Thyroid gland (tissue), 4 donors: ENCODE data around the gene GRIN2A. TPM values are rescaled to one million over a fixed set of nuclear protein-coding genes. Genes with fewer than 3 reads are reported as not detected.

Source experiments
- DNase-seq, 2 donors: peaks; one replicate each; pipeline ENCODE4 v3.0.0-alpha.2; 2019
- H3K27ac ChIP-seq, 3 donors: fragments of 200-600 bp; sonication (generic); 1 replicate in 2 of 3; 2 replicates in 1 of 3; pipeline ENCODE4 v1.5.1; 2016 to 2019; ENCODE audit warnings: mild to moderate bottlenecking in 1 of 3, moderate library complexity in 1 of 3
- H3K27me3 ChIP-seq: fragments of 200-600 bp; sonication (generic); one replicate; pipeline ENCODE4 v1.5.1; 2019
- H3K36me3 ChIP-seq, 2 donors: fragments of 200-600 bp; sonication (generic); one replicate each; pipeline ENCODE4 v1.5.1; 2016 to 2019
- H3K4me1 ChIP-seq, 2 donors: fragments of 200-600 bp; sonication (generic); one replicate each; pipeline ENCODE4 v1.5.1; 2017 to 2019
- H3K4me3 ChIP-seq, 3 donors: fragments of 200-600 bp; sonication (generic); replicated peaks in 1 of 3; 1 replicate in 2 of 3; 2 replicates in 1 of 3; pipeline ENCODE4 v1.5.1; 2016; ENCODE audit warnings: mild to moderate bottlenecking in 1 of 3
- H3K9me3 ChIP-seq: fragments of 200-600 bp; sonication (generic); one replicate; pipeline ENCODE4 v1.5.1; 2017
- POLR2A ChIP-seq, 2 donors: fragments of 450-650 bp; IDR thresholded peaks; one replicate each; pipeline ENCODE4 v1.6.1; 2017; ENCODE audit warnings: antibody characterized with exemption in 2 of 2, mild to moderate bottlenecking in 2 of 2, moderate library complexity in 1 of 2
- WGBS, 2 donors: methylation state at CpG; one replicate each; pipeline ENCODE4 v1.1.5; 2017; 5-methylcytosine and 5-hydroxymethylcytosine counted together
- intact Hi-C: fragments of 100-400 bp; cut with DNase I; formaldehyde crosslinking; loops from one replicate; pipeline ENCODE4 v1.15.1; 2023
- total RNA-seq, 4 donors: library from RNA; depleted of rRNA; stranded (reverse); fragments of >200 nt; gene quantifications; one replicate each; pipeline ENCODE4 v1.2.3, GENCODE V29; 2016
- TF ChIP-seq, protein P1 (sequence below), 6 experiments: fragments of 200-600 bp in 3 of 6; fragments of 450-650 bp in 3 of 6; sonication (generic) in 3 of 6; IDR thresholded peaks; one replicate each; pipeline ENCODE4 v1.5.1; 2016 to 2019; ENCODE audit warnings: antibody characterized with exemption in 6 of 6, mild to moderate bottlenecking in 2 of 6, inconsistent platforms in 1 of 6, moderate library complexity in 1 of 6

GRIN2A gene
- total RNA-seq, 4 donors from 2014 or later: 0.11 to 1.3 (median 0.53) TPM

- H3K4me1 ChIP-seq: peaks cover 10 to 35% of the 10 kb centered on the region in 2 donors
- H3K9me3 ChIP-seq: no peaks in the 10 kb centered on the region
- DNase-seq: no peak
- no peaks in the 10 kb centered on the region for H3K27me3 ChIP-seq
- intact Hi-C loops: no loop called here
- no peak overlapping the region for H3K4me3 ChIP-seq
- H3K27ac ChIP-seq: no peak overlapping the region
- TF ChIP-seq, protein P1, sequence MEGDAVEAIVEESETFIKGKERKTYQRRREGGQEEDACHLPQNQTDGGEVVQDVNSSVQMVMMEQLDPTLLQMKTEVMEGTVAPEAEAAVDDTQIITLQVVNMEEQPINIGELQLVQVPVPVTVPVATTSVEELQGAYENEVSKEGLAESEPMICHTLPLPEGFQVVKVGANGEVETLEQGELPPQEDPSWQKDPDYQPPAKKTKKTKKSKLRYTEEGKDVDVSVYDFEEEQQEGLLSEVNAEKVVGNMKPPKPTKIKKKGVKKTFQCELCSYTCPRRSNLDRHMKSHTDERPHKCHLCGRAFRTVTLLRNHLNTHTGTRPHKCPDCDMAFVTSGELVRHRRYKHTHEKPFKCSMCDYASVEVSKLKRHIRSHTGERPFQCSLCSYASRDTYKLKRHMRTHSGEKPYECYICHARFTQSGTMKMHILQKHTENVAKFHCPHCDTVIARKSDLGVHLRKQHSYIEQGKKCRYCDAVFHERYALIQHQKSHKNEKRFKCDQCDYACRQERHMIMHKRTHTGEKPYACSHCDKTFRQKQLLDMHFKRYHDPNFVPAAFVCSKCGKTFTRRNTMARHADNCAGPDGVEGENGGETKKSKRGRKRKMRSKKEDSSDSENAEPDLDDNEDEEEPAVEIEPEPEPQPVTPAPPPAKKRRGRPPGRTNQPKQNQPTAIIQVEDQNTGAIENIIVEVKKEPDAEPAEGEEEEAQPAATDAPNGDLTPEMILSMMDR (IDR thresholded peaks at IDR 0.05): no peak
- no peak for TF ChIP-seq POLR2A (IDR thresholded peaks at IDR 0.05)
- no peaks in the 10 kb centered on the region for H3K36me3 ChIP-seq
- 80 to 87% methylated on average over 4 of the region's 4 CpGs for WGBS, 2 donors
These were observed 271.0 kb downstream of the GRIN2A start for GRCh38 chr16:9911231-9911630.

DNA sequence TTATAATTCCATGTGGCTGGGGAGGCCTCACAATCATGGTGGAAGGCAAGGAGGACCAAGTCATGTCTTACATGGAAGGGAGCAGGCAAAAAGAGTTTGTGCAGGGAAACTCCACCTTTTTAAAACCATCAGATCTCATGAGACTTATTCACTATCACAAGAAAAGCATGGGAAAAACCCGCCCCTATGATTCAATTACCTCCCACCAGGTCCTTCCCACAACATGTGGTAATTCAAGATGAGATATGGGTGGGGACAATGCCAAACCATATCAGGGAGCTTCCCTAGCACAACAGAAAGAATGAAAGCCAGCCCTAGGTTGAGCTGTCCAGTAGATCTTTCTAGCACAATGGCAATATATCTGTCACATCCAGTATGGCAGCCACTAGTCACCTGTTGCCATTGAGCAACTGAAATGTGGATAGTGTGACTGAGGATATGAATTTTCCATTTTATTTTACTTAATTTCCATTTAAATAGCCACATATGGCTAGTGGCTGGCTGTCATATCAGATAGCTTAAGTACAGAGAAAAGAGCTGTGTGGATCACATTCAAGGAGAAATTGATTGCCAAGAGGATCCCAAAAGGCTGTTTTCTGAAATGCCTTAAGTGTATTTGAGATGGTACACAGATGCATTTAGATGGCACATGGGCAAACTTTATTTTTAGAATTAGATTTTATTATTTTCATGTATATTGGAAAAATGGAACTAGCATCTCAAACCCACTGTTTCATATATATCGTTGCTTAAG, 273.0 kb downstream of the GRIN2A start:
- WGBS, 2 donors: 90 to 94% methylated on average over 2 of the region's 2 CpGs
- TF ChIP-seq POLR2A (IDR thresholded peaks at IDR 0.05): no peak
- TF ChIP-seq, protein P1 (IDR thresholded peaks at IDR 0.05): no peak
- Histone ChIP-seq H3K9me3 (no peaks in the 10 kb centered on the region), H3K4me1 (peaks cover 10 to 30% of the 10 kb centered on the region in 2 donors), H3K4me3 (no peak overlapping the region), H3K27me3 (no peaks in the 10 kb centered on the region), H3K36me3 (no peaks in the 10 kb centered on the region), H3K27ac (no peak overlapping the region)
- intact Hi-C loops: no loop called here
- DNase-seq: no peak

- no peaks in the 10 kb centered on the region for H3K27me3 ChIP-seq
- no peaks in the 10 kb centered on the region for H3K9me3 ChIP-seq
- TF ChIP-seq, protein P1 (IDR thresholded peaks at IDR 0.05): no peak
- TF ChIP-seq POLR2A (IDR thresholded peaks at IDR 0.05): no peak
- no peak overlapping the region for H3K4me3 ChIP-seq
- WGBS, 2 donors: 17 to 34% methylated on average over 5 of the region's 5 CpGs
- peak; percentile 82 to 90 for DNase-seq
- peak overlapping the region in 1 of 3 donors; percentile 49 for H3K27ac ChIP-seq
- H3K36me3 ChIP-seq: no peaks in the 10 kb centered on the region
- peaks cover 4 to 24% of the 10 kb centered on the region in 2 donors for H3K4me1 ChIP-seq
- intact Hi-C loops: no loop called here
These were observed 273.6 kb downstream of the GRIN2A start for GRCh38 chr16:9908613-9909012.

- Histone ChIP-seq H3K9me3 (no peaks in the 10 kb centered on the region), H3K4me3 (no peak overlapping the region), H3K36me3 (no peaks in the 10 kb centered on the region), H3K27ac (no peak overlapping the region), H3K4me1 (peaks cover 0 to 15% of the 10 kb centered on the region in 2 donors), H3K27me3 (no peaks in the 10 kb centered on the region)
- no peak for DNase-seq
- 75 to 83% methylated on average over 8 of the region's 8 CpGs for WGBS, 2 donors
- intact Hi-C loops: no loop called here
- no peak for TF ChIP-seq POLR2A (IDR thresholded peaks at IDR 0.05)
- TF ChIP-seq, protein P1 (IDR thresholded peaks at IDR 0.05): no peak
These were observed 274.5 kb downstream of the GRIN2A start for GRCh38 chr16:9907752-9908151.

GRCh38 chr16:9906218-9906617, 276.0 kb downstream of the GRIN2A start:
- H3K36me3 ChIP-seq: no peaks in the 10 kb centered on the region
- no peak for DNase-seq
- H3K9me3 ChIP-seq: no peaks in the 10 kb centered on the region
- peaks cover 0 to 13% of the 10 kb centered on the region in 2 donors for H3K4me1 ChIP-seq
- TF ChIP-seq, protein P1 (IDR thresholded peaks at IDR 0.05): no peak
- TF ChIP-seq POLR2A (IDR thresholded peaks at IDR 0.05): no peak
- no peak overlapping the region for H3K4me3 ChIP-seq
- 73 to 81% methylated on average over 3 of the region's 3 CpGs for WGBS, 2 donors
- H3K27me3 ChIP-seq: no peaks in the 10 kb centered on the region
- intact Hi-C loops: no loop called here
- H3K27ac ChIP-seq: no peak overlapping the region
